ENCODE data around the gene TMOD1. TPM values are rescaled to one million over a fixed set of nuclear protein-coding genes. Genes with fewer than 3 reads are reported as not detected.

The TMOD1 gene
- total and polyA plus RNA-seq, 2 of the 13 experiments (the other 11 are each of a cell fraction or from before 2014, with no cell fraction given), result 0.04 to 0.07 TPM

GRCh38 chr9:97521576-97522333 lies 20.3 kb downstream of the TMOD1 start:
- Histone ChIP-seq H4K20me1 (ENCODE audit: insufficient read depth, low read length) (no peaks in the 10 kb centered on the region), H3K9me3 (ENCODE audit: low read length) (no peaks in the 10 kb centered on the region), H3K27ac (ENCODE audit: extremely low read length, insufficient read depth, low read length) (no peak overlapping the region), H3K9ac (ENCODE audit: insufficient read depth, low read depth, low read length) (no peak overlapping the region), H3K4me3 (replicated peaks in 1 of 3; ENCODE audit: insufficient read depth in 1 of 3, low read depth in 2 of 3, low read length in 3 of 3) (no peak overlapping the region), H3K27me3 (ENCODE audit: control insufficient read depth in 1 of 2, insufficient read depth in 2 of 2, low read length in 2 of 2) (peaks cover 1 to 46% of the 10 kb centered on the region in 2 experiments; a peak in 2 of 5 replicates), H3K4me1 (ENCODE audit: insufficient read depth, low read length) (no peaks in the 10 kb centered on the region), H3K79me2 (ENCODE audit: insufficient read depth, low read length) (no peaks in the 10 kb centered on the region), H2AFZ (ENCODE audit: low read length) (no peak overlapping the region), H3K36me3 (replicated peaks in 1 of 2; ENCODE audit: control insufficient read depth in 1 of 2, insufficient read depth in 2 of 2, low read length in 2 of 2) (no peaks in the 10 kb centered on the region), H3K4me2 (ENCODE audit: low read depth, low read length) (no peak overlapping the region)
- ChIA-PET POLR2A (no interaction called here), CTCF (ENCODE audit: low intra/inter-chr PET ratio, low total read pairs) (no interaction called here)
- intact Hi-C loops (cut with micrococcal nuclease; ENCODE audit: unreplicated experiment), result no loop called here
- TF ChIP-seq PATZ1 (CRISPR knock-in tag; IDR thresholded peaks at IDR 0.05) (no peak), ZNF782 (CRISPR knock-in tag; IDR thresholded peaks at IDR 0.05; ENCODE audit: borderline replicate concordance) (no peak), BCLAF1 (IDR thresholded peaks at IDR 0.05) (no peak), ZNF562 (CRISPR knock-in tag; IDR thresholded peaks at IDR 0.05; ENCODE audit: borderline replicate concordance) (no peak), ZNF34 (CRISPR knock-in tag; IDR thresholded peaks at IDR 0.05; ENCODE audit: borderline replicate concordance) (no peak), ZNF567 (CRISPR knock-in tag; IDR thresholded peaks at IDR 0.05; ENCODE audit: borderline replicate concordance) (no peak), KLF6 (CRISPR knock-in tag; IDR thresholded peaks at IDR 0.05) (no peak), ZNF776 (CRISPR knock-in tag; IDR thresholded peaks at IDR 0.05) (no peak)
- in situ Hi-C loops (cut with HindIII; ENCODE audit: extremely low pct_ligation_motif_present, low pct_unique_long_range_greater_than_20kb), result no loop called here
- FAIRE-seq (no peak), DNase-seq (ENCODE audit: low spot score) (no peak), ATAC-seq (no peak)
- WGBS (ENCODE audit: low lambda C conversion rate), result 33% methylated on average over 9 of the region's 10 CpGs
- no TSS peak for BruUV-seq (replicated peaks)
